HL-60 (cell line): ENCODE measurements around the gene KCNE4.
"Not testable (repeated sequence)": the region's sequence is repeated elsewhere in the genome, so short reads cannot be mapped to it uniquely, and the experiment has no call there.

Source experiments
- DNase-seq, 2 experiments: peaks; one replicate each; pipeline ENCODE4 v3.0.0-alpha.2; 2010 to 2020; ENCODE audit warnings: low read depth in 1 of 2, low spot score in 1 of 2
- H3K27ac ChIP-seq: fragments of 250-450 bp; sonication (Bioruptor Pico); replicated peaks from 2 replicates; pipeline ENCODE4 v1.5.1; 2020; ENCODE audit warnings: mild to moderate bottlenecking, moderate library complexity
- H3K27me3 ChIP-seq: fragments of 250-450 bp; sonication (Bioruptor Pico); 2 replicates; pipeline ENCODE4 v1.5.1; 2021; ENCODE audit warnings: mild to moderate bottlenecking, moderate library complexity; ENCODE audit not compliant: insufficient read depth, poor library complexity, severe bottlenecking
- H3K4me3 ChIP-seq: replicated peaks from 2 replicates; pipeline ENCODE4 v1.5.1; 2011; ENCODE audit warnings: mild to moderate bottlenecking, control low read depth, low read length; ENCODE audit not compliant: insufficient read depth
- CTCF ChIP-seq: IDR thresholded peaks from one replicate; pipeline ENCODE4 v1.5.1; 2011; ENCODE audit warnings: low read length, control low read depth, inconsistent platforms; ENCODE audit not compliant: insufficient read depth
- GABPA ChIP-seq: IDR thresholded peaks from 2 replicates; pipeline ENCODE4 v1.6.1; 2012; ENCODE audit warnings: low read depth
- POLR2AphosphoS5 ChIP-seq: IDR thresholded peaks from 2 replicates; pipeline ENCODE4 v1.6.1; 2012; ENCODE audit warnings: low read depth
- REST ChIP-seq: IDR thresholded peaks from 2 replicates; pipeline ENCODE4 v1.6.1; 2012; ENCODE audit warnings: low read depth; ENCODE audit not compliant: insufficient replicate concordance
- SPI1 ChIP-seq: IDR thresholded peaks from 2 replicates; pipeline ENCODE4 v1.6.1; 2012; ENCODE audit warnings: low read depth, mild to moderate bottlenecking, borderline replicate concordance

Gene KCNE4

GRCh38 chr2:223079378-223079777 is 27.4 kb downstream of the KCNE4 start:
- DNase-seq: no peak
- H3K27me3 ChIP-seq: no peaks in the 10 kb centered on the region
- H3K4me3 ChIP-seq: no peak overlapping the region
- no peak overlapping the region for H3K27ac ChIP-seq
- no peak for TF ChIP-seq REST
- no peak for TF ChIP-seq CTCF
- no peak for TF ChIP-seq GABPA
- no peak for TF ChIP-seq POLR2AphosphoS5
- no peak for TF ChIP-seq SPI1

- Histone ChIP-seq H3K27ac (no peak overlapping the region), H3K4me3 (no peak overlapping the region), H3K27me3 (no peaks in the 10 kb centered on the region)
- DNase-seq: no peak
- TF ChIP-seq REST: no peak
- TF ChIP-seq SPI1: no peak
- no peak for TF ChIP-seq CTCF
- no peak for TF ChIP-seq GABPA
- no peak for TF ChIP-seq POLR2AphosphoS5
Measured at GRCh38 chr2:223079925-223080324, 27.9 kb downstream of the KCNE4 start.

- H3K4me3 ChIP-seq, DNase-seq, H3K27ac ChIP-seq, H3K27me3 ChIP-seq: not testable (repeated sequence)
Measured at GRCh38 chr2:223080790-223081360, 28.9 kb downstream of the KCNE4 start.

- Histone ChIP-seq H3K27ac (no peak overlapping the region), H3K4me3 (no peak overlapping the region), H3K27me3 (no peaks in the 10 kb centered on the region)
- no peak for DNase-seq
- TF ChIP-seq CTCF: no peak
- no peak for TF ChIP-seq REST
- TF ChIP-seq SPI1: no peak
- TF ChIP-seq POLR2AphosphoS5: no peak
- no peak for TF ChIP-seq GABPA
Measured at GRCh38 chr2:223081789-223082188, 29.8 kb downstream of the KCNE4 start.
